HEK293 (cell line): ENCODE measurements around the gene DHFR.

ENCODE experiments used
- CTCF ChIA-PET: fragments of 350-600 bp; formaldehyde crosslinking; extraction: SDS; loops from one replicate; lab custom pipeline; 2021; ENCODE audit warnings: antibody characterized with exemption; lab: Yijun Ruan, JAX
- POLR2A ChIA-PET: fragments of 300-600 bp; formaldehyde crosslinking; extraction: SDS; loops from one replicate; lab custom pipeline; 2020; ENCODE audit warnings: antibody characterized with exemption, inconsistent platforms; lab: Yijun Ruan, JAX
- H3K27ac ChIP-seq: fragments of 200-500 bp; sonication (Bioruptor generic); 2 replicates; pipeline ENCODE4 v1.5.1; 2014; ENCODE audit warnings: low read depth, low read length, control low read depth, inconsistent platforms; ENCODE audit errors: extremely low read depth
- H3K36me3 ChIP-seq, 2 experiments: fragments of 200-500 bp in 1 of 2; sonication (Bioruptor generic) in 1 of 2; 1 replicate in 1 of 2; 2 replicates in 1 of 2; pipeline ENCODE4 v1.5.1; 2014 to 2017; ENCODE audit warnings: inconsistent platforms in 2 of 2, low read length in 2 of 2; ENCODE audit not compliant: control insufficient read depth in 2 of 2, insufficient read depth in 1 of 2
- H3K4me1 ChIP-seq: fragments of 200-500 bp; sonication (Bioruptor generic); 2 replicates; pipeline ENCODE4 v1.5.1; 2014; ENCODE audit warnings: mild to moderate bottlenecking, low read length, inconsistent platforms; ENCODE audit not compliant: control insufficient read depth, insufficient read depth
- H3K4me3 ChIP-seq: 2 replicates; pipeline ENCODE4 v1.5.1; 2011; ENCODE audit warnings: low read depth, mild to moderate bottlenecking, control low read depth, low read length, moderate library complexity
- H3K9me3 ChIP-seq: fragments of 200-500 bp; sonication (Bioruptor generic); 2 replicates; pipeline ENCODE4 v1.5.1; 2014; ENCODE audit warnings: low read depth, low read length, inconsistent platforms; ENCODE audit not compliant: control insufficient read depth, insufficient read depth
- GLI2 ChIP-seq: fragments of 450-650 bp; formaldehyde crosslinking; IDR thresholded peaks from 2 replicates; pipeline ENCODE4; 2017; ENCODE audit warnings: missing biosample characterization, missing genetic modification characterization, low read depth, borderline replicate concordance
- GLIS1 ChIP-seq: fragments of 450-650 bp; formaldehyde crosslinking; IDR thresholded peaks from 2 replicates; pipeline ENCODE4 v1.5.1; 2016; ENCODE audit warnings: missing biosample characterization, missing genetic modification characterization
- HOXC10 ChIP-seq: sonication (generic); formaldehyde crosslinking; IDR thresholded peaks from 2 replicates; pipeline ENCODE4 v1.8.1; 2023; ENCODE audit warnings: mild to moderate bottlenecking, missing genetic modification reagents
- HOXD13 ChIP-seq: sonication (generic); formaldehyde crosslinking; IDR thresholded peaks from 2 replicates; pipeline ENCODE4 v1.8.0; 2022; ENCODE audit warnings: missing genetic modification reagents, borderline replicate concordance
- OSR2 ChIP-seq: fragments of 450-650 bp; formaldehyde crosslinking; IDR thresholded peaks from 2 replicates; pipeline ENCODE4 v1.5.1; 2016; ENCODE audit warnings: missing biosample characterization, missing genetic modification characterization
- SCRT1 ChIP-seq: fragments of 450-650 bp; formaldehyde crosslinking; IDR thresholded peaks from 2 replicates; pipeline ENCODE4 v1.5.1; 2016; ENCODE audit warnings: missing biosample characterization, missing genetic modification characterization, borderline replicate concordance
- SCRT2 ChIP-seq: fragments of 450-650 bp; formaldehyde crosslinking; IDR thresholded peaks from 2 replicates; pipeline ENCODE4 v1.5.1; 2016; ENCODE audit warnings: missing biosample characterization, missing genetic modification characterization
- ZFP3 ChIP-seq: fragments of 450-650 bp; formaldehyde crosslinking; IDR thresholded peaks from 2 replicates; pipeline ENCODE4 v1.5.1; 2016; ENCODE audit warnings: low read depth, missing biosample characterization, missing genetic modification characterization
- ZIC2 ChIP-seq: fragments of 450-650 bp; formaldehyde crosslinking; IDR thresholded peaks from 2 replicates; pipeline ENCODE4 v1.5.1; 2016; ENCODE audit warnings: missing biosample characterization, missing genetic modification characterization
- ZNF133 ChIP-seq: fragments of 450-650 bp; formaldehyde crosslinking; IDR thresholded peaks from 2 replicates; pipeline ENCODE4 v1.5.1; 2016; ENCODE audit warnings: missing biosample characterization, missing genetic modification characterization
- ZNF148 ChIP-seq: fragments of 450-650 bp; formaldehyde crosslinking; IDR thresholded peaks from 2 replicates; pipeline ENCODE4 v1.5.0; 2017; ENCODE audit warnings: missing biosample characterization, missing genetic modification characterization, borderline replicate concordance
- ZNF16 ChIP-seq: fragments of 450-650 bp; formaldehyde crosslinking; IDR thresholded peaks from 2 replicates; pipeline ENCODE4 v1.5.1; 2016; ENCODE audit warnings: low read depth, missing biosample characterization, missing genetic modification characterization
- ZNF18 ChIP-seq: fragments of 450-650 bp; formaldehyde crosslinking; IDR thresholded peaks from 2 replicates; pipeline ENCODE4 v1.5.1; 2016; ENCODE audit warnings: missing biosample characterization, missing genetic modification characterization
- ZNF202 ChIP-seq: fragments of 450-650 bp; formaldehyde crosslinking; IDR thresholded peaks from 2 replicates; pipeline ENCODE4 v1.5.1; 2016; ENCODE audit warnings: missing biosample characterization, missing genetic modification characterization, borderline replicate concordance
- ZNF26 ChIP-seq: fragments of 450-650 bp; formaldehyde crosslinking; IDR thresholded peaks from 2 replicates; pipeline ENCODE4 v1.5.1; 2016; ENCODE audit warnings: missing biosample characterization, missing genetic modification characterization
- ZNF302 ChIP-seq: fragments of 450-650 bp; formaldehyde crosslinking; IDR thresholded peaks from 2 replicates; pipeline ENCODE4 v1.5.1; 2016; ENCODE audit warnings: missing biosample characterization, missing genetic modification characterization, low read depth
- ZNF324 ChIP-seq: fragments of 450-650 bp; formaldehyde crosslinking; IDR thresholded peaks from 2 replicates; pipeline ENCODE4 v1.5.1; 2016; ENCODE audit warnings: missing biosample characterization, missing genetic modification characterization
- ZNF354C ChIP-seq: fragments of 450-650 bp; formaldehyde crosslinking; IDR thresholded peaks from 2 replicates; pipeline ENCODE4 v1.5.1; 2016; ENCODE audit warnings: missing biosample characterization, missing genetic modification characterization, low read depth, borderline replicate concordance
- ZNF366 ChIP-seq: fragments of 450-650 bp; formaldehyde crosslinking; conservative IDR thresholded peaks from 2 replicates; pipeline ENCODE4 v1.5.1; 2016; ENCODE audit warnings: missing biosample characterization, missing genetic modification characterization
- ZNF433 ChIP-seq: fragments of 450-650 bp; formaldehyde crosslinking; IDR thresholded peaks from 2 replicates; pipeline ENCODE4 v1.5.1; 2016; ENCODE audit warnings: missing biosample characterization, missing genetic modification characterization, low read depth
- ZNF501 ChIP-seq: fragments of 450-650 bp; formaldehyde crosslinking; IDR thresholded peaks from 2 replicates; pipeline ENCODE4 v1.5.1; 2016; ENCODE audit warnings: missing biosample characterization, missing genetic modification characterization
- ZNF510 ChIP-seq: fragments of 450-650 bp; formaldehyde crosslinking; IDR thresholded peaks from 2 replicates; pipeline ENCODE4 v1.5.1; 2018; ENCODE audit warnings: mild to moderate bottlenecking, missing genetic modification characterization, missing biosample characterization; ENCODE audit not compliant: insufficient replicate concordance
- ZNF548 ChIP-seq: fragments of 450-650 bp; formaldehyde crosslinking; IDR thresholded peaks from 2 replicates; pipeline ENCODE4 v1.5.1; 2016; ENCODE audit warnings: missing biosample characterization, missing genetic modification characterization
- ZNF600 ChIP-seq: fragments of 450-650 bp; formaldehyde crosslinking; IDR thresholded peaks from 2 replicates; pipeline ENCODE4 v1.5.1; 2016; ENCODE audit warnings: missing biosample characterization, missing genetic modification characterization
- ZNF626 ChIP-seq: fragments of 450-650 bp; sonication (Bioruptor Pico); formaldehyde crosslinking; IDR thresholded peaks from 2 replicates; pipeline ENCODE4 v1.5.1; 2018; ENCODE audit warnings: missing biosample characterization, missing genetic modification characterization, inconsistent platforms
- ZNF707 ChIP-seq: fragments of 450-650 bp; formaldehyde crosslinking; IDR thresholded peaks from 2 replicates; pipeline ENCODE4 v1.5.1; 2016; ENCODE audit warnings: missing biosample characterization, missing genetic modification characterization
- ZNF76 ChIP-seq: fragments of 450-650 bp; formaldehyde crosslinking; IDR thresholded peaks from 2 replicates; pipeline ENCODE4; 2016; ENCODE audit warnings: low read depth, missing biosample characterization, missing genetic modification characterization, borderline replicate concordance
- ZNF768 ChIP-seq: fragments of 450-650 bp; formaldehyde crosslinking; IDR thresholded peaks from 2 replicates; pipeline ENCODE4 v1.5.1; 2018; ENCODE audit warnings: missing biosample characterization, mild to moderate bottlenecking, missing genetic modification characterization
- ZSCAN16 ChIP-seq: fragments of 450-650 bp; formaldehyde crosslinking; IDR thresholded peaks from 2 replicates; pipeline ENCODE4 v1.5.1; 2016; ENCODE audit warnings: missing biosample characterization, missing genetic modification characterization

DHFR gene

GRCh38 chr5:80592761-80593160, 62.0 kb downstream of the DHFR start:
- H3K4me1 ChIP-seq, result no peaks in the 10 kb centered on the region

GRCh38 chr5:80592105-80592504, 62.7 kb downstream of the DHFR start:
- no peak for TF ChIP-seq ZNF16 (tag by site-specific recombination)
- no peak for TF ChIP-seq GLIS1 (tag by site-specific recombination)
- no peak for TF ChIP-seq ZNF26
- no peak for TF ChIP-seq ZNF600
- TF ChIP-seq ZSCAN16 (tag by site-specific recombination), result no peak
- TF ChIP-seq OSR2 (tag by site-specific recombination), result no peak
- TF ChIP-seq ZFP3 (tag by site-specific recombination), result no peak
- TF ChIP-seq ZNF324 (tag by site-specific recombination), result no peak
- no peak for TF ChIP-seq ZNF302 (tag by site-specific recombination)
- TF ChIP-seq ZNF548 (tag by site-specific recombination), result no peak
- no peak for TF ChIP-seq GLI2
- no peak for TF ChIP-seq ZNF133
- TF ChIP-seq ZNF76 (tag by site-specific recombination), result no peak
- TF ChIP-seq SCRT1 (tag by site-specific recombination), result no peak
- TF ChIP-seq ZIC2 (tag by site-specific recombination), result no peak
- no peak for TF ChIP-seq ZNF148 (tag by site-specific recombination)
- TF ChIP-seq ZNF707 (tag by site-specific recombination), result no peak
- Histone ChIP-seq H3K9me3 (no peaks in the 10 kb centered on the region), H3K27ac (no peak overlapping the region), H3K4me3 (no peak overlapping the region), H3K4me1 (no peaks in the 10 kb centered on the region), H3K36me3 (no peaks in the 10 kb centered on the region)
- ChIA-PET POLR2A (no interaction called here), CTCF (interaction anchor here (0.6 kb wide), 2 partner anchors 10 to 39 kb away, joined by 3 to 5 read pairs; no protein-coding TSS in a partner anchor)

More at GRCh38 chr5:80592761-80593160, 62.0 kb downstream of the DHFR start:
- CTCF ChIA-PET, result no interaction called here
- POLR2A ChIA-PET, result no interaction called here
- H3K36me3 ChIP-seq, result no peaks in the 10 kb centered on the region
- TF ChIP-seq ZNF202 (tag by site-specific recombination) (no peak), ZNF626 (tag by site-specific recombination) (no peak), HOXD13 (CRISPR knock-in tag) (no peak), ZNF18 (tag by site-specific recombination) (no peak), ZNF366 (tag by site-specific recombination) (no peak), ZNF501 (tag by site-specific recombination) (no peak), HOXC10 (CRISPR knock-in tag) (no peak), ZNF433 (tag by site-specific recombination) (no peak), ZNF768 (no peak), ZNF354C (tag by site-specific recombination) (no peak), SCRT2 (tag by site-specific recombination) (no peak), ZNF510 (tag by site-specific recombination) (no peak)
- TF ChIP-seq, all 188 proteins: peak for 0
- Histone ChIP-seq H3K4me3 (no peak overlapping the region), H3K27ac (no peak overlapping the region), H3K9me3 (no peaks in the 10 kb centered on the region)
